Vagina (tissue), 2 donors: ENCODE data around the gene STIM2.

Experiments
- CTCF ChIP-seq, 3 experiments: fragments of 450-650 bp in 2 of 3; fragments of 200-600 bp in 1 of 3; sonication (generic) in 1 of 3; IDR thresholded peaks; one replicate each; pipeline ENCODE4 v1.5.1; 2017 to 2019; ENCODE audit warnings: antibody characterized with exemption in 3 of 3, mild to moderate bottlenecking in 2 of 3, moderate library complexity in 2 of 3
- POLR2A ChIP-seq, 2 donors: fragments of 450-650 bp; IDR thresholded peaks; one replicate each; pipeline ENCODE4 v1.6.1; 2017; ENCODE audit warnings: antibody characterized with exemption in 2 of 2, mild to moderate bottlenecking in 2 of 2, moderate library complexity in 2 of 2

- no peak for TF ChIP-seq CTCF (IDR thresholded peaks at IDR 0.05)
- TF ChIP-seq POLR2A (IDR thresholded peaks at IDR 0.05): no peak
Measured at GRCh38 chr4:26941951-26942350, 81.3 kb downstream of the STIM2 start.
